ENCODE data around the gene ITGB3BP.

- no peak for TF ChIP-seq CTCF (IDR thresholded peaks at IDR 0.05)
- TF ChIP-seq, protein P1, sequence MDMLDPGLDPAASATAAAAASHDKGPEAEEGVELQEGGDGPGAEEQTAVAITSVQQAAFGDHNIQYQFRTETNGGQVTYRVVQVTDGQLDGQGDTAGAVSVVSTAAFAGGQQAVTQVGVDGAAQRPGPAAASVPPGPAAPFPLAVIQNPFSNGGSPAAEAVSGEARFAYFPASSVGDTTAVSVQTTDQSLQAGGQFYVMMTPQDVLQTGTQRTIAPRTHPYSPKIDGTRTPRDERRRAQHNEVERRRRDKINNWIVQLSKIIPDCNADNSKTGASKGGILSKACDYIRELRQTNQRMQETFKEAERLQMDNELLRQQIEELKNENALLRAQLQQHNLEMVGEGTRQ (IDR thresholded peaks at IDR 0.05): no peak
- TF ChIP-seq, protein P2, sequence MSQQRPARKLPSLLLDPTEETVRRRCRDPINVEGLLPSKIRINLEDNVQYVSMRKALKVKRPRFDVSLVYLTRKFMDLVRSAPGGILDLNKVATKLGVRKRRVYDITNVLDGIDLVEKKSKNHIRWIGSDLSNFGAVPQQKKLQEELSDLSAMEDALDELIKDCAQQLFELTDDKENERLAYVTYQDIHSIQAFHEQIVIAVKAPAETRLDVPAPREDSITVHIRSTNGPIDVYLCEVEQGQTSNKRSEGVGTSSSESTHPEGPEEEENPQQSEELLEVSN (IDR thresholded peaks at IDR 0.05; ENCODE audit: borderline replicate concordance, low read depth): no peak
- no peak for TF ChIP-seq POLR2A (IDR thresholded peaks at IDR 0.05; ENCODE audit: low read length)
- no peak for TF ChIP-seq EP300 (IDR thresholded peaks at IDR 0.05)
- TF ChIP-seq CHD4 (IDR thresholded peaks at IDR 0.05; ENCODE audit: borderline replicate concordance): no peak
- no peak for TF ChIP-seq RFX5 (IDR thresholded peaks at IDR 0.05)
- no peak for TF ChIP-seq EHMT2 (IDR thresholded peaks at IDR 0.05; ENCODE audit: low read depth)
- no peak for TF ChIP-seq RNF2 (IDR thresholded peaks at IDR 0.05; ENCODE audit: borderline replicate concordance, low read depth)
- no peak for TF ChIP-seq CHD2 (IDR thresholded peaks at IDR 0.05; ENCODE audit: low read length, partially characterized antibody)
- no peak for TF ChIP-seq RAD21 (conservative IDR thresholded peaks at IDR 0.05 in 1 of 2, IDR thresholded peaks at IDR 0.05 in 1 of 2)
- no peak for TF ChIP-seq POLR2AphosphoS2 (conservative IDR thresholded peaks at IDR 0.05; ENCODE audit: low read length)
- no peak for TF ChIP-seq NR3C1 (IDR thresholded peaks at IDR 0.05)
- no peak for TF ChIP-seq CEBPB (IDR thresholded peaks at IDR 0.05)
These were observed 118.0 kb downstream of the ITGB3BP start for GRCh38 chr1:63405021-63405420.
